ENCODE results near the gene TSPAN14.

The TSPAN14 gene

GRCh38 chr10:80457554-80458262 is 3.6 kb downstream of the TSPAN14 start:
- peak; percentile 17 for DNase-seq

- DNase-seq, result no peak
Observed at GRCh38 chr10:80458263-80458625, 4.1 kb downstream of the TSPAN14 start.

GRCh38 chr10:80458638-80459037 is 4.5 kb downstream of the TSPAN14 start:
- DNase-seq, result no peak

GRCh38 chr10:80459047-80459865 is 5.1 kb downstream of the TSPAN14 start:
- DNase-seq, result peak; percentile 71

GRCh38 chr10:80460399-80461207 is 6.5 kb downstream of the TSPAN14 start:
- DNase-seq, result peak; percentile 96

- peak; percentile 39 for DNase-seq
Observed at GRCh38 chr10:80461208-80462183, 7.4 kb downstream of the TSPAN14 start.

GRCh38 chr10:80462299-80462980 is 8.3 kb downstream of the TSPAN14 start:
- no peak for DNase-seq

GRCh38 chr10:80462981-80463741 is 9.1 kb downstream of the TSPAN14 start:
- peak; percentile 48 for DNase-seq

GRCh38 chr10:80463868-80464267 is 9.8 kb downstream of the TSPAN14 start:
- DNase-seq, result no peak

- DNase-seq, result peak; percentile 55
Observed at GRCh38 chr10:80464557-80465450, 10.7 kb downstream of the TSPAN14 start.

- no peak for DNase-seq
Observed at GRCh38 chr10:80465451-80465835, 11.3 kb downstream of the TSPAN14 start.

- DNase-seq, result no peak
Observed at GRCh38 chr10:80465839-80466590, 11.9 kb downstream of the TSPAN14 start.

- no peak for DNase-seq
Observed at GRCh38 chr10:80466724-80467326, 12.7 kb downstream of the TSPAN14 start.

GRCh38 chr10:80468002-80468401 is 13.9 kb downstream of the TSPAN14 start:
- DNase-seq, result peak; percentile 56

- DNase-seq, result peak; percentile 51
Observed at GRCh38 chr10:80468806-80469421, 14.8 kb downstream of the TSPAN14 start.

GRCh38 chr10:80470266-80470665 is 16.2 kb downstream of the TSPAN14 start:
- no peak for DNase-seq

GRCh38 chr10:80471001-80471400 is 16.9 kb downstream of the TSPAN14 start:
- no peak for DNase-seq

- DNase-seq, result no peak
Observed at GRCh38 chr10:80471715-80472233, 17.7 kb downstream of the TSPAN14 start.
